Activated T-cell treated with anti-CD3 and anti-CD28 coated beads for 1 hour (primary cell): ENCODE results near the gene POLG2.

Experiments
- DNase-seq: peaks from one replicate; pipeline ENCODE4 v3.0.0-alpha.2; 2020; ENCODE audit warnings: low read depth

Gene POLG2

DNA sequence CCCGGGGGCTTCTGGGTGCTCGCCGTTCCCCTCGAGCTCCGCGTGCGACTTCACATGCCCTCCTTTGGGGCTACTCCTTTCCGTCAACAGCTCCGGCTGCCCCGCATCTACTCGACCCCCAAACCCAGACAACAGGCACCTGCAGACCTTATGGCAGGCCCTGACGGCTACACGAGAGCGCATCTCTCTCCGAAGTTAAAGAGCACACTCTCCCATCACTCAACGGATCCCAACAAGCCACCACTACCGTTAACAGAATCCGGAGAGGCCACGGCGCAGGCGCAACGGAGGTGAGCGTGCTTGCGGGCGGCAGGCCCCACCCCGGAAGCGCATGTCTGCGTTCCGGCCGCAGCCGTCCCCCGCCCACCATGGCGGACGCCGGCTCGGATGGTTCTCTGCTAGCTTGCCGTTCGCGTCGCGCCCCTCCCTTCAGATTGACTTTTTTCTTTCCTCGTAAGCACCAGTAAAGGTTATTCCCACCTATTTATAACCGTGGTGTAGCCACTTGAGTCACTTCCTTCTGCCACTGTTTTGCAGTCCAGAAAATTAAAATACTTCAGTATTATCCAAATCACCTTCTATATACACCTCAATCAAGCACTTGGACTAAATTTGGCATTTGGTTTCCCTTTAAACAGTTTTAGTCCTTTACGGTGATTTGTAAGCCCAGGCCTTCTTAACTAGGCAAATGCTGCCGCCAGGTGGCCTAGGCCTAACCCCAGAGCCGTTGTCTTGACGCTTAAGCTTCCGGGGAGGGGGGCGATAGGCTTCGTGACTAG lies at the start of gene POLG2:
Gene POLG2, minus strand, starts transcription at position 269 of the 779 bp plus-strand sequence. Its CDS starts 86 bp downstream, at position 183.
- DNase-seq: peak; percentile 96

GRCh38 chr17:64544742-64545141 lies 47.9 kb upstream of the POLG2 start:
- no peak for DNase-seq

DNA sequence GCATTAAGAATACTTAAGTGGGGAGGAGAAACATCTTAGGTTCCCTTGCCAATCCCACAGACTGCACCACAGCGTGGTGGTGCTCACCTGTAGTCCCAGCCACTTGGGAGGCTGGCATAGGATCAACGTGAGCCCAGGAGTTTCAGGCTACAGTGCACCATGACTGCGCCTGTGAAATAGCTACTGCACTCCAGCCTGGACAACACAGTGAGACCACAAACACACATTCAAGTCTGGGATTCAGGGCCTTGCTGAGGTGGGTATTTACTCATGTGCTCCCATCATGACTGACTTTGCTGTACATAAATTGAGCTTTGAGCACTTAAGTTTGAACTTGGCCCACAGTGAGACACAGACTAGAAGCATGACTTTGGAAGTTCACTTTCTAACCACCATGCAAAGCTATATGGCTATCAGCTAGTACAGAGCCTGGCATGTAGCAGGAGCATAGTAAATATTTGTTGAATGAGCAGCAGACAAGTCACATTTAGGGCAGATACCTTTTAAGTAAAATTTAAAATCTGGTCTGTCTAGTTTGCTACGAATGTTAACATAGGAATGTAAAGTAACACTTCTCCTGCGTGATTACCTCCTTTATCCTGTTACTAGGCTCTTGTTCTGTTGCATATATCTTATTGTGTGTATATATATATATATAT lies 43.4 kb upstream of the POLG2 start:
- DNase-seq: no peak

GRCh38 chr17:64538508-64539130 lies 41.8 kb upstream of the POLG2 start:
- DNase-seq: no peak

DNA sequence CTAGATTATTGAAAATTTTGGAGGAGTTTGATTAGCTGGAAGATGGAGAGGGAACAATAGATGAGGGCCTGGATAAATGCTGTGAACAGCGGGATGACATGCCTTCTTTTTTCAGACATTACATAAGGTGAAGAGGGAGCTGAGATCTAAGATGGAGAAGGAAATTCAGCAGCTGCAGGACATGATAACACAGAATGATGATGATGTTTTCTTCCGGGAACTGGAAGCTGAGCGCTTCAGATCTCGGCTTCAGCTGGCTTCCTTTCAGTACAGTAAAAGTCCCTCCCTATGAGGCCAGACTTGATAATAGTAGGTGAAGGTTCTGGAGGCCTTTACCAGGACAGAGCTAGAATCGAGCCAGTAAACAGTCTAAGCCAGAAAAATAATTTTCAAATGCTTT lies 40.6 kb upstream of the POLG2 start:
- no peak for DNase-seq

DNA sequence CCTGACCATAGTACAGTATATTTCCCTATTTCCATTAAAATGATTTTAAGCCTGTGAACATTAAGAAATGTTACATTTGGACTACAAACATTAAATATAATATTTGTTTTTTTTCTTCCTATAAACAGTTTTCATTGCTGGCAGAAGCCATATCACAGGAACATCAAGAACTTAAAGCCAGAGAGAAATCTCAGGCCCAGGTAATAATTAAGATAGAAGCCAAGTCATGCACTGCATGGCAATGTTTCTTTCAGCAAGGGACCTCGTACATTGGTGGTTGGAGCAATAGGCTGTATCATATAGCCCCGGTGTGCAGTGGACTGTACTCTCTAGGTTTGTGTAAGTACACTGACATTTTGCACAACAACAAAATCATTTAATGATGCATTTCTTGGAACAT lies 40.1 kb upstream of the POLG2 start:
- no peak for DNase-seq

DNA sequence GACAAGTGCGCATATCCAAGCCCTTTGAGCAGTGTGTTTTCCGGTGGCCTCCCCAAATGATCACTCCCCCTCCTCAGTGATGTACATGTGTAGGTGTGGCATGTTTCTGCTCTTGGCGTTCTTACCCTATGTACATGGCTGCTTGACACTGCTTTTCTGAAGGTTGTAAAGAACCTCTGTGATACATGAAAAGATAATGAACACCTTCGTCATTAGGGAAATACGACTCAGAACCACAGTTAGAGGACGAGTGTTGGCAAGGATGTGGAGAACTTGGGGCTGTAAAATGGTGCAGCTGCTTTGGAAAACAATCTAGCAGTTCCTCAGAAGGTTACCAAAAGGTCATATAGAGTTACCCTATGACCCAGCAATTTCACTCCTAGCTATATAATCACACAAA lies 38.5 kb upstream of the POLG2 start:
- DNase-seq: no peak

DNA sequence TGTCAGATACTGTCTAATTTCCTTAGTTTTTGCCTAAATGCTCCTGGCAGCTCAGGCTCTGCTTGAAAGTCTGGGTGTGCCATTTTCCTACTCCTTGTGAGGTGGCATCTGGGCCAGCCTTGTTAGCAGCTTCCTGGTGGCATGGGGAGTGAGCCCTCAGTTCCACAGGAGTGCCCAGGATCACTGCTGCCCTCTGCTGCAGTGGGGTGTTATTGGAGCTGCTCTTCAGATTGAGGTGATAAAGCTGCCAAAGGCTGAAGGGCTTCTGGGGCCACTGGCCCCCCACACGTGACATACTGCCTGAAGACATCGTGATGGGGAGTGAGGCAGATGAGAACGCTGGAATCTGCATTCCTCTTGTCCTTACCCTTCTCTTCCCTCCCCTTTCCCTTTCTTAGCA lies 37.3 kb upstream of the POLG2 start:
- DNase-seq: no peak

GRCh38 chr17:64533784-64534183 lies 36.9 kb upstream of the POLG2 start:
- no peak for DNase-seq

DNA sequence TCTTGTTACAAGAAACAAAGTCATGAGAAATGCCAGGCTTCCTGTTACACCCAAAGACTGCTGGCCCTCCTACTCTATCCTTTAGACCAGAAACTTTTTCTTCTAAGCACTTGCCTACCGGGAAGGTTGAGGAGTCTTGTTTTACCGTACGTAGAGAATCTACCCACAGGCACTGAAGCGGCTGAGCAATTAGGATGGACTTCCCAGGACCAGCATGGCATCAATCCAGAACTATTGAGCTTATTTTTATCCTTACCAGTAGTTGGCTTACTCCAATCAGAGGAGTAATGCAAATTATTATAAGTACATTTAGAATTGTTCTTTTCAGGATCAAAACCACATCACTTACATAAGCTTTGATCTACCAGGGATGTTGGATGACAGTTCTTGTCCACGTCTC lies 35.6 kb upstream of the POLG2 start:
- no peak for DNase-seq

- no peak for DNase-seq
Observed at GRCh38 chr17:64531955-64532371, 35.1 kb upstream of the POLG2 start.

- DNase-seq: no peak
Observed at GRCh38 chr17:64529221-64529620, 32.4 kb upstream of the POLG2 start.

- no peak for DNase-seq
Observed at GRCh38 chr17:64527914-64528313, 31.1 kb upstream of the POLG2 start.

GRCh38 chr17:64520359-64520758 lies 23.5 kb upstream of the POLG2 start:
- no peak for DNase-seq

DNA sequence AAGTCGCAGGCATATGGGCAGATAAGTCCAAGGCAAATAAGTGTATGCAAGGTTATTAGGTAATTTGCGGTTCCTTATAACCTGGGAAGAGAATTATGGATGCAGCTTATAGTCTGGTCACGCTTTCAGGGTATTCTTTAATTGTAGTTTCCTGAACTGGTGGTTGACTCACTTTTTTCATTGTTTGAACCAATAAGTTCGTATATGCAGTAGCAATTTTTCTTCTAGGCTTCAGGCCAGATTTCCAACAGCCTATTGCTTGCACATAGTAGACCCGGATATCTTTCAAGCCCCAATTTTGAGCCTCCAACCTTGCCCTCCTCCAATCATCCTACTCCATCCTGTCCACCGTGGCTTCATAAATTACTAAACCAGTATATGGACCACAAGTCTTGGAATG lies 22.7 kb upstream of the POLG2 start:
- no peak for DNase-seq

DNA sequence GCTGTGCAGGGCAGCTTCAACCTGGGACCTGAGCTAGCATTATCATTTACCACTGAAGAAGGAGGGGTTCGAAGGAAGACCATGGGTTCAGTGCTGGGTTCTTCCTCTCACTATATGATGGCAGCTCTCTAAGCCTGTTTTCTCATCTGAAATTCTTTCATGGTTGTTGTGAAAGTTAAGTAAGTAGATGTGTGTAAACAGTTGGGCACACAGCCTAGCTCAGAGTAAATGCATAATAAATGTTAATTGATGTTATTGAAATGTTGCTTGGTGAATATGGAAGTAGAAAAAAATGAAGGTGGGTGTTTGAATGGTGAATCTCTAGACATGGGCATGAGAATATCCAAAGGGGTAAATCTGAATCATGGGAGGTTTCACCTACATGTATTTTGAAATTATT lies 19.0 kb upstream of the POLG2 start:
- no peak for DNase-seq

DNA sequence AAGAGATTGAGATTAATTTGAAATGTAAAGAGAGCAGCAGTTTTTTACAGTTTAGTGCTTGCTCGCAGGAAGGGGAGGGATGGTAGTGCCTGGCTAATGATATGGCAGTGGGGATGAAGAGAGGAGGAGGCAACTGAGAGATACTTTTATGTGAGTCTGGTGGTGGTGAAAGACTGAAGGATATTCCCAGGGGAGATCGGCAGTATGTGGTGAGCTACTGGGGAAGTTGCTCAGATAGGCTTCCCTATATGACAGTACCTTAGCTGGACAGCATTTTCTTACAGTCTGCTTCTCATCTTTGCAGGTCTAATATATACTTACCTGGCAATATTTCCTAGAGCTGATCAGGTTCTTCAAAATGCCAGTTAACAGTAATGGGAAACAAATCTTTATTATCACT lies 18.6 kb upstream of the POLG2 start:
- no peak for DNase-seq

DNA sequence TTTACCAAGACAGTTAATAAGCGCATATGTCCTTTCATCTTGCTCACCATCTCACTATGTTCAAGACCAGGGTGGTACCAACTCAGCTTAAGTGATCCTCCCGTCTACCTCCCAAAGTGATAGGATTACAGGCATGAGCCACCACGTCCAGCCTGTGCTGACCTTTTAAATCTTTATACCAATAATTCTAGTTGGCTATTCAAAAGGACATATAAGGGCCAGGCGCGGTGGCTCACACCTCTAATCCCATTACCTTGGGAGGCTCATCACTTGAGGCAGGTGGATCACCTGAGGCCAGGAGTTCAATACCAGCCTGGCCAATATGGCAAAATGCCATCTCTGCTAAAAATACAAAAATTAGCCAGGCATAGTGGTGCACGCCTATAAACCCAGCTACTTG lies 12.3 kb upstream of the POLG2 start:
- DNase-seq: no peak

DNA sequence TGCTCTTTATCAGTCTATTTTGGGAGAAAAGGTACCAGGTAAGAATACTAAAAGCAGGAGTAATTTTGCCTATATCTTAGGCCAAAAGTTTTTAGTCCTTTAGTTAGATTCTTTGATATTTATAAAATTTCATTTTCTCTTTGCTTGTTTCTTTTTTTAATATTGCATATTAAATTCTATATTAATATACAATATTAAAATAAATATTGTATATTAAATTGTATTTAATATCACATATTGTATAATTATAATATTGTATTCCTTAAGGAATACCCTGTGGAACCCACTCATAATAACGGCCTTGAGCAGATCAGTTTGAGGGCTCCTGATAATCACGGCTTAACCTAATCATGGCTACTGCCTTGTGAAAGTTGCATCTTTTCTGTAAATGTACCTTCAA lies 11.8 kb upstream of the POLG2 start:
- DNase-seq: no peak

- peak; percentile 10 for DNase-seq
Observed at GRCh38 chr17:64507413-64507782, 10.5 kb upstream of the POLG2 start.

- DNase-seq: peak; percentile 91
Observed at GRCh38 chr17:64506576-64507412, 9.9 kb upstream of the POLG2 start, which contains the start of gene CEP95. Gene CEP95, plus strand, starts transcription at chr17:64506977. Its CDS starts 121 bp downstream, at chr17:64507098.

- peak; percentile 96 for DNase-seq
Observed at GRCh38 chr17:64506201-64506575, 9.3 kb upstream of the POLG2 start, which contains the start of gene DDX5. Gene DDX5, minus strand, starts transcription at chr17:64506289. Its CDS starts 170 bp downstream, at chr17:64506119.
